Measurements from ENCODE around the gene HLA-DOA. TPM values are rescaled to one million over a fixed set of nuclear protein-coding genes. Genes with fewer than 3 reads are reported as not detected.

Gene HLA-DOA
- total RNA-seq, 4 donors from 2014 or later, result 0.20 to 2.9 (median 0.86) TPM

DNA sequence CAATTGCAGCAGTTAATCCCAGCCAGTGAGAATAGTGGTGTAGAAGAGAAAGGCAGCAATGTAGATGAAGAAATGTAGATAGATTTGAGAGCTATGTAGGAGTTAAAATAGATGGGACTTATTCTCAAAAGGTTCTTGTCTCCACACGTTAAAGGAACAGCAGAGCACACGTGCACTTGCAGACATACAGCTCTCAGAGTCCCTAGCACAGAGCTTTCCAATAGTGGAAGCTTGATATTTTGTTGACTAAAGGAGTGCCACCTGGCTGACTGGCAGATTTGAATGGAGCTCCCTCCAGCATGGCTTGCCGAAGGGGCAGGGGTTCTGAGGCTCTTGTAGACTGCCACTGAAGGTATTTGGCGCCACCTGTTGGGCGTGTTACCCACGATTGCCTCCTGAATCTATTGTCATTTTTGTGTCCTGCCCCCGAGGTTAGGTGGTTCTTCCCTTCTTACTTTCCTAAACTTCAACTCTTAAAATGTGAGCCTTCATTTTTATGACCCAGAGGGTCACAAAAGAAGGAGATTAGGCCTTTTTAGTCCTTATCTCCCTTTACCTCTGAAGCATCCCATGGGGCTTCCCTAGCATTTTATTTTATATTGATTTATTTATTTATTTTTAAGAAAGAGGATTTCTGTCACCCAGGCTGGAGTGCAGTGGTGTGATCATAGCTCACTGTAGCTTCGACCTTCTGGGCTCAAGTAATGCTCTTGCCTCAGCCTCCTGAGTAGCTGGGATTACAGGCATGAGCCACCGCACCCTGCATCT, 24.6 kb downstream of the HLA-DOA start:
- peak; percentile 92 to 93 for ATAC-seq
- Histone ChIP-seq H3K4me3 (no peak overlapping the region), H3K9me3 (no peaks in the 10 kb centered on the region), H3K27me3 (no peaks in the 10 kb centered on the region), H3K36me3 (peaks cover 3 to 25% of the 10 kb centered on the region in 2 donors), H3K4me1 (peaks cover 23 to 29% of the 10 kb centered on the region in 2 donors), H3K27ac (peak overlapping the region in 2 of 4 donors; percentile 45 to 59)
- DNase-seq, result peak; percentile 84 to 89
- intact Hi-C loops (cut with DNase I; ENCODE audit: low total_unique reads), result loop anchor here (1.0 to 2.0 kb wide), 4 partner anchors 32 to 100 kb away; partner anchors contain the start of gene HLA-DMA
- no peak for TF ChIP-seq POLR2A (IDR thresholded peaks at IDR 0.05)
- TF ChIP-seq, protein P1, sequence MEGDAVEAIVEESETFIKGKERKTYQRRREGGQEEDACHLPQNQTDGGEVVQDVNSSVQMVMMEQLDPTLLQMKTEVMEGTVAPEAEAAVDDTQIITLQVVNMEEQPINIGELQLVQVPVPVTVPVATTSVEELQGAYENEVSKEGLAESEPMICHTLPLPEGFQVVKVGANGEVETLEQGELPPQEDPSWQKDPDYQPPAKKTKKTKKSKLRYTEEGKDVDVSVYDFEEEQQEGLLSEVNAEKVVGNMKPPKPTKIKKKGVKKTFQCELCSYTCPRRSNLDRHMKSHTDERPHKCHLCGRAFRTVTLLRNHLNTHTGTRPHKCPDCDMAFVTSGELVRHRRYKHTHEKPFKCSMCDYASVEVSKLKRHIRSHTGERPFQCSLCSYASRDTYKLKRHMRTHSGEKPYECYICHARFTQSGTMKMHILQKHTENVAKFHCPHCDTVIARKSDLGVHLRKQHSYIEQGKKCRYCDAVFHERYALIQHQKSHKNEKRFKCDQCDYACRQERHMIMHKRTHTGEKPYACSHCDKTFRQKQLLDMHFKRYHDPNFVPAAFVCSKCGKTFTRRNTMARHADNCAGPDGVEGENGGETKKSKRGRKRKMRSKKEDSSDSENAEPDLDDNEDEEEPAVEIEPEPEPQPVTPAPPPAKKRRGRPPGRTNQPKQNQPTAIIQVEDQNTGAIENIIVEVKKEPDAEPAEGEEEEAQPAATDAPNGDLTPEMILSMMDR (IDR thresholded peaks at IDR 0.05 in 4 of 5, conservative IDR thresholded peaks at IDR 0.05 in 1 of 5), result peak; percentile 86 to 94 (median 92)
- in situ Hi-C loops (cut with MboI; ENCODE audit: low sequenced_read_pairs in 4 of 4), result loop anchor here (5.0 to 25.0 kb wide), 5 partner anchors 48 to 100 kb away; no protein-coding TSS in a partner anchor

DNA sequence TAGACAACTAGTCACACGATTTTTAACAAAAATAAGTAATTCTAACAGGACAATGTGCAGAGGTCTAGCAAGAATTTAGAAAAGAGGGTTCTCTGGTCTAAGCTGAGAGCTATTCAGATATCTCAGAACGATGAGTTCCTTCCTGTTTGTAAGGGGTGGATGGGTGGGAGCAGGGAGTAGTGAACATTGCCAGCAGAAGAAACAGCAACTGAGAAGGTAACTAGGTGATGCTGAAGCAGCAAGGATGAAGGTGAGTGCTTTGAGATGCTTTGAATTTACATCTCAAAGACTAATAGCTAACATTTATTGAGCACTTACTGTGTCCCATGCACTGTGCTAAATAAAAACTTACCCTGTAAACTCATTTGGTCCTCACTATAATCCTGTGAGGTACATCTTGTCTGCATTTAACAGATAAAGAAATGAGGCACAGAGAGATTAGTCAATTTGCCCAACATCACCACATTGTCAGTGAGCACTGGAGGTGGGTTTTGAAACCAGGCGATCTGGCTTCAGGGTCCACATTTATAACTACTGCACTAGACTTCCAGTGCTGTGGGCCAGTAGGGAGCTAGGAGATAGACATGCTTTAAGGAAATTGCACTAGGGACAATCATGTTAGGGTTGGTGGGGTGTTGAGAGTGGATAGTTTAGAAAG, 25.3 kb downstream of the HLA-DOA start:
- intact Hi-C loops (cut with DNase I; ENCODE audit: low total_unique reads) (loop anchor here (1.0 to 2.0 kb wide), 3 partner anchors 31 to 89 kb away; partner anchors contain the start of gene HLA-DMA), in situ Hi-C loops (cut with MboI; ENCODE audit: low sequenced_read_pairs in 4 of 4) (loop anchor here in 2 of 4 donors (10.0 to 25.0 kb wide), 2 partner anchors 97 to 99 kb away; no protein-coding TSS in a partner anchor)
- Histone ChIP-seq H3K4me1 (peaks cover 26 to 29% of the 10 kb centered on the region in 2 donors), H3K4me3 (no peak overlapping the region), H3K27ac (peak overlapping the region in 3 of 4 donors; percentile 42 to 59 (median 45)), H3K27me3 (no peaks in the 10 kb centered on the region), H3K9me3 (no peaks in the 10 kb centered on the region), H3K36me3 (peaks cover 5 to 32% of the 10 kb centered on the region in 2 donors)
- no peak for TF ChIP-seq POLR2A (IDR thresholded peaks at IDR 0.05)
- TF ChIP-seq, protein P1 (IDR thresholded peaks at IDR 0.05 in 4 of 5, conservative IDR thresholded peaks at IDR 0.05 in 1 of 5), result no peak
- ATAC-seq (peak; percentile 25), DNase-seq (no peak)

DNA sequence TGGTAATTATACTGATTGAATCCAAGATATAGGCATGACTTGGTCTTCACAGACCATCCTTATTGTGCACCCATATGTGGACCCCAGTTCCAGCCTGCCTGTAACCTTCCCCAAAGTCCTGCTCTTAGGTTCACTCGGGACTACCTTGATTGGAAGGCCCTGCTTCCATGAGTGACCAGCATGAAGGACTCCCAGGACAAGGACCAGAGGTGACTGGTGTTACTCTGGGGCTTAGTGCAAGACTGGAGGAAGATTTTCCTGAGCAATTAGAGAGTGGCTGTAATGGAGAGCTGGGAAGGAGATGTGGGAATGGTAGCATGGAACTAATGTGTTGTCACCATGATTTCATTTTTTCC, 25.9 kb downstream of the HLA-DOA start:
- ATAC-seq, result no peak

DNA sequence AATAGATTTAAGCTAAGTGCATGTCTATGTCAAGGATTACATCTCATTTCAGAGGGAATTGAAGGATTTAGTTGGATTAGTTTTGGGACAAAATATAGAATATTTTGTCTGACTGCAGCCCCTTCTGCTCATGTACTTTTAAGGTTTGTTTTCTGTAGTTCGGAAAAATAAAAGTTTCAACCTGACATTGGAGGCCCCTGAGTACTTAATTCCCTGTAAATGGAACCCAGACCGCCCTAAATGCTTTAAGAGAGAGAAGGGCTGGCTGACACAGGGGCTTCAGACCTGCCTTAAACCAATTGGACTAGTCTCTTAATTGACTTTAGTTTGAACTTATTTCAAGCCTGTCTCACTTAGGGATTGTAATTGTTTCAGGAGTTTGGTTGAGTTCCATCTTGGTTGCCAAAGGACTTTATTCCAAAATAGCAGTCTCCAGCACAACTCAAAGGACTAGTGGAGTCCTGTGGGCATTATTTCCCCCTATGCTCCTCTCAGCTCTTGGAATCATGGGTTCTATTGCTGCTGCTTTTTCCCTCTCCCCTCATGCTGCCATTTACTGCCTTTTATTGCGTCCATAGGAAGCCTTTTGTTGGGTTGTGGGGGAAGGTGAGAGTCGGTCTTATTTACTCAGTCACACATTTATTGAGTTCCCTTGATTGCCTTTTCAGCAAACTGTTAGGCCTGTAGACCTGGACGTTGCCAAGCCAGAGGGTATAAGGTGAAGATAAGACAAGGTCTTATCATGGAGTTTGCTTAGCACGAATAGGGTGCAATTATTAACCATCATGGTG, 26.5 kb downstream of the HLA-DOA start:
- in situ Hi-C loops (cut with MboI; ENCODE audit: low sequenced_read_pairs in 4 of 4), result loop anchor here in 2 of 4 donors (10.0 to 25.0 kb wide), 2 partner anchors 96 to 98 kb away; no protein-coding TSS in a partner anchor
- DNase-seq (no peak), ATAC-seq (no peak)
- Histone ChIP-seq H3K4me1 (peaks cover 29 to 30% of the 10 kb centered on the region in 2 donors), H3K36me3 (peaks cover 6 to 44% of the 10 kb centered on the region in 2 donors), H3K27ac (peak overlapping the region in 3 of 4 donors; percentile 42 to 59 (median 45)), H3K9me3 (no peaks in the 10 kb centered on the region), H3K27me3 (no peaks in the 10 kb centered on the region), H3K4me3 (no peak overlapping the region)
- TF ChIP-seq POLR2A (IDR thresholded peaks at IDR 0.05), result no peak
- TF ChIP-seq, protein P1 (IDR thresholded peaks at IDR 0.05 in 4 of 5, conservative IDR thresholded peaks at IDR 0.05 in 1 of 5), result no peak
- intact Hi-C loops (cut with DNase I; ENCODE audit: low total_unique reads), result no loop called here

More for the DNA sequence above, 25.9 kb downstream of the HLA-DOA start:
- TF ChIP-seq, protein P1 (IDR thresholded peaks at IDR 0.05 in 4 of 5, conservative IDR thresholded peaks at IDR 0.05 in 1 of 5), result no peak
- no peak for TF ChIP-seq POLR2A (IDR thresholded peaks at IDR 0.05)
- Histone ChIP-seq H3K27ac (peak overlapping the region in 3 of 4 donors; percentile 42 to 59 (median 45)), H3K36me3 (peaks cover 6 to 39% of the 10 kb centered on the region in 2 donors), H3K4me3 (no peak overlapping the region), H3K27me3 (no peaks in the 10 kb centered on the region), H3K9me3 (no peaks in the 10 kb centered on the region), H3K4me1 (peaks cover 26 to 29% of the 10 kb centered on the region in 2 donors)
- DNase-seq, result no peak
- in situ Hi-C loops (cut with MboI; ENCODE audit: low sequenced_read_pairs in 4 of 4) (loop anchor here in 2 of 4 donors (10.0 to 25.0 kb wide), 2 partner anchors 96 to 99 kb away; no protein-coding TSS in a partner anchor), intact Hi-C loops (cut with DNase I; ENCODE audit: low total_unique reads) (no loop called here)
